ENCODE results near the gene HNRNPH3. TPM values are rescaled to one million over a fixed set of nuclear protein-coding genes. Genes with fewer than 3 reads are reported as not detected.

The HNRNPH3 gene
- total and polyA plus RNA-seq, 9 donors, result 17.8 to 214 (median 191) TPM

GRCh38 chr10:68342909-68343516 lies 11.1 kb downstream of the HNRNPH3 start:
- H3K4me1 ChIP-seq (ENCODE audit: control insufficient read depth, insufficient read depth, low read length), result no peaks in the 10 kb centered on the region
- H3K27me3 ChIP-seq (ENCODE audit: control insufficient read depth, insufficient read depth, low read length), result no peaks in the 10 kb centered on the region
- 88% methylated on average over 1 of the region's 3 CpGs for WGBS (ENCODE audit: insufficient coverage)
- DNase-seq, result no peak
- no peak overlapping the region for H3K4me3 ChIP-seq (ENCODE audit: low read length)
- H3K36me3 ChIP-seq (ENCODE audit: control insufficient read depth, insufficient read depth, low read length), result peaks cover 34% of the 10 kb centered on the region
- H3K9me3 ChIP-seq (replicated peaks; ENCODE audit: control insufficient read depth, low read depth, low read length), result no peaks in the 10 kb centered on the region
- no peak overlapping the region for H3K27ac ChIP-seq (ENCODE audit: low read length)

GRCh38 chr10:68345621-68346020 lies 13.8 kb downstream of the HNRNPH3 start:
- WGBS (ENCODE audit: insufficient coverage), result no CpG with 5 or more reads among the region's 4 CpGs
- H3K9me3 ChIP-seq (replicated peaks; ENCODE audit: control insufficient read depth, low read depth, low read length), result no peaks in the 10 kb centered on the region
- no peak overlapping the region for H3K4me3 ChIP-seq (ENCODE audit: low read length)
- no peak overlapping the region for H3K27ac ChIP-seq (ENCODE audit: low read length)
- H3K4me1 ChIP-seq (ENCODE audit: control insufficient read depth, insufficient read depth, low read length), result no peaks in the 10 kb centered on the region
- no peaks in the 10 kb centered on the region for H3K27me3 ChIP-seq (ENCODE audit: control insufficient read depth, insufficient read depth, low read length)
- H3K36me3 ChIP-seq (ENCODE audit: control insufficient read depth, insufficient read depth, low read length), result peaks cover 33% of the 10 kb centered on the region
- no peak for DNase-seq

GRCh38 chr10:68346774-68347173 lies 14.9 kb downstream of the HNRNPH3 start:
- H3K36me3 ChIP-seq (ENCODE audit: control insufficient read depth, insufficient read depth, low read length), result peaks cover 30% of the 10 kb centered on the region
- 100% methylated on average over 1 of the region's 4 CpGs for WGBS (ENCODE audit: insufficient coverage)
- no peak overlapping the region for H3K27ac ChIP-seq (ENCODE audit: low read length)
- H3K4me3 ChIP-seq (ENCODE audit: low read length), result no peak overlapping the region
- DNase-seq, result no peak
- no peaks in the 10 kb centered on the region for H3K27me3 ChIP-seq (ENCODE audit: control insufficient read depth, insufficient read depth, low read length)
- no peaks in the 10 kb centered on the region for H3K9me3 ChIP-seq (replicated peaks; ENCODE audit: control insufficient read depth, low read depth, low read length)
- no peaks in the 10 kb centered on the region for H3K4me1 ChIP-seq (ENCODE audit: control insufficient read depth, insufficient read depth, low read length)

GRCh38 chr10:68348265-68348741 lies 16.4 kb downstream of the HNRNPH3 start:
- H3K4me1 ChIP-seq (ENCODE audit: control insufficient read depth, insufficient read depth, low read length), result no peaks in the 10 kb centered on the region
- no peaks in the 10 kb centered on the region for H3K9me3 ChIP-seq (replicated peaks; ENCODE audit: control insufficient read depth, low read depth, low read length)
- no CpG with 5 or more reads among the region's 2 CpGs for WGBS (ENCODE audit: insufficient coverage)
- H3K4me3 ChIP-seq (ENCODE audit: low read length), result no peak overlapping the region
- peaks cover 39% of the 10 kb centered on the region for H3K36me3 ChIP-seq (ENCODE audit: control insufficient read depth, insufficient read depth, low read length)
- no peaks in the 10 kb centered on the region for H3K27me3 ChIP-seq (ENCODE audit: control insufficient read depth, insufficient read depth, low read length)
- H3K27ac ChIP-seq (ENCODE audit: low read length), result no peak overlapping the region
- peak; percentile 41 for DNase-seq

- DNase-seq, result no peak
- no peak overlapping the region for H3K4me3 ChIP-seq (ENCODE audit: low read length)
- H3K27me3 ChIP-seq (ENCODE audit: control insufficient read depth, insufficient read depth, low read length), result no peaks in the 10 kb centered on the region
- peaks cover 47% of the 10 kb centered on the region for H3K36me3 ChIP-seq (ENCODE audit: control insufficient read depth, insufficient read depth, low read length)
- 94% methylated on average over 2 of the region's 2 CpGs for WGBS (ENCODE audit: insufficient coverage)
- H3K4me1 ChIP-seq (ENCODE audit: control insufficient read depth, insufficient read depth, low read length), result no peaks in the 10 kb centered on the region
- H3K9me3 ChIP-seq (replicated peaks; ENCODE audit: control insufficient read depth, low read depth, low read length), result no peaks in the 10 kb centered on the region
- H3K27ac ChIP-seq (ENCODE audit: low read length), result no peak overlapping the region
These were observed 21.7 kb downstream of the HNRNPH3 start for GRCh38 chr10:68353537-68353936.

GRCh38 chr10:68359189-68359588 lies 27.3 kb downstream of the HNRNPH3 start:
- Histone ChIP-seq H3K27ac (ENCODE audit: low read length) (no peak overlapping the region), H3K4me3 (ENCODE audit: low read length) (no peak overlapping the region), H3K27me3 (ENCODE audit: control insufficient read depth, insufficient read depth, low read length) (no peaks in the 10 kb centered on the region), H3K36me3 (ENCODE audit: control insufficient read depth, insufficient read depth, low read length) (peaks cover 35% of the 10 kb centered on the region), H3K9me3 (replicated peaks; ENCODE audit: control insufficient read depth, low read depth, low read length) (no peaks in the 10 kb centered on the region), H3K4me1 (ENCODE audit: control insufficient read depth, insufficient read depth, low read length) (no peaks in the 10 kb centered on the region)
- DNase-seq, result no peak
- WGBS (ENCODE audit: insufficient coverage), result no CpG with 5 or more reads among the region's 6 CpGs

- Histone ChIP-seq H3K27me3 (ENCODE audit: control insufficient read depth, insufficient read depth, low read length) (no peaks in the 10 kb centered on the region), H3K4me3 (ENCODE audit: low read length) (no peak overlapping the region), H3K27ac (ENCODE audit: low read length) (no peak overlapping the region), H3K4me1 (ENCODE audit: control insufficient read depth, insufficient read depth, low read length) (no peaks in the 10 kb centered on the region), H3K9me3 (replicated peaks; ENCODE audit: control insufficient read depth, low read depth, low read length) (no peaks in the 10 kb centered on the region), H3K36me3 (ENCODE audit: control insufficient read depth, insufficient read depth, low read length) (peaks cover 34% of the 10 kb centered on the region)
- no CpG with 5 or more reads among the region's 3 CpGs for WGBS (ENCODE audit: insufficient coverage)
- DNase-seq, result no peak
These were observed 30.7 kb downstream of the HNRNPH3 start for GRCh38 chr10:68362590-68362989.

- no peaks in the 10 kb centered on the region for H3K9me3 ChIP-seq (replicated peaks; ENCODE audit: control insufficient read depth, low read depth, low read length)
- H3K36me3 ChIP-seq (ENCODE audit: control insufficient read depth, insufficient read depth, low read length), result peaks cover 32% of the 10 kb centered on the region
- H3K4me1 ChIP-seq (ENCODE audit: control insufficient read depth, insufficient read depth, low read length), result no peaks in the 10 kb centered on the region
- DNase-seq, result peak; percentile 35
- H3K27me3 ChIP-seq (ENCODE audit: control insufficient read depth, insufficient read depth, low read length), result no peaks in the 10 kb centered on the region
- H3K27ac ChIP-seq (ENCODE audit: low read length), result no peak overlapping the region
- WGBS (ENCODE audit: insufficient coverage), result 89% methylated on average over 2 of the region's 3 CpGs
- no peak overlapping the region for H3K4me3 ChIP-seq (ENCODE audit: low read length)
These were observed 32.4 kb downstream of the HNRNPH3 start for GRCh38 chr10:68364101-68364886.

GRCh38 chr10:68365611-68366010 lies 33.7 kb downstream of the HNRNPH3 start:
- no CpG with 5 or more reads among the region's 2 CpGs for WGBS (ENCODE audit: insufficient coverage)
- Histone ChIP-seq H3K4me3 (ENCODE audit: low read length) (no peak overlapping the region), H3K36me3 (ENCODE audit: control insufficient read depth, insufficient read depth, low read length) (peaks cover 42% of the 10 kb centered on the region), H3K4me1 (ENCODE audit: control insufficient read depth, insufficient read depth, low read length) (no peaks in the 10 kb centered on the region), H3K27me3 (ENCODE audit: control insufficient read depth, insufficient read depth, low read length) (no peaks in the 10 kb centered on the region), H3K9me3 (replicated peaks; ENCODE audit: control insufficient read depth, low read depth, low read length) (no peaks in the 10 kb centered on the region), H3K27ac (ENCODE audit: low read length) (no peak overlapping the region)
- no peak for DNase-seq

GRCh38 chr10:68366600-68366999 lies 34.7 kb downstream of the HNRNPH3 start:
- H3K4me1 ChIP-seq (ENCODE audit: control insufficient read depth, insufficient read depth, low read length), result no peaks in the 10 kb centered on the region
- DNase-seq, result no peak
- H3K9me3 ChIP-seq (replicated peaks; ENCODE audit: control insufficient read depth, low read depth, low read length), result peaks cover 3% of the 10 kb centered on the region
- no peaks in the 10 kb centered on the region for H3K27me3 ChIP-seq (ENCODE audit: control insufficient read depth, insufficient read depth, low read length)
- WGBS (ENCODE audit: insufficient coverage), result 90% methylated on average over 2 of the region's 5 CpGs
- no peak overlapping the region for H3K4me3 ChIP-seq (ENCODE audit: low read length)
- H3K27ac ChIP-seq (ENCODE audit: low read length), result no peak overlapping the region
- H3K36me3 ChIP-seq (ENCODE audit: control insufficient read depth, insufficient read depth, low read length), result peaks cover 43% of the 10 kb centered on the region

Measured in muscle of leg (tissue), 11 donors.